Upper lobe of right lung (tissue), 1 donor: ENCODE data around the gene COBL. TPM values are rescaled to one million over a fixed set of nuclear protein-coding genes. Genes with fewer than 3 reads are reported as not detected.

ENCODE experiments used
- ATAC-seq: fragments of 200-7000 bp; cut with Tn5 transposase; one replicate; pipeline ENCODE4 v1.9.1; 2020; ENCODE audit warnings: mild to moderate bottlenecking, moderate library complexity
- DNase-seq: peaks from one replicate; pipeline ENCODE4 v3.0.0-alpha.2; 2020
- H3K27ac ChIP-seq: fragments of 200-600 bp; one replicate; pipeline ENCODE4 v1.8.0; 2022
- H3K27me3 ChIP-seq: fragments of 200-600 bp; one replicate; pipeline ENCODE4 v1.8.0; 2022; ENCODE audit warnings: mild to moderate bottlenecking
- H3K36me3 ChIP-seq: fragments of 200-600 bp; one replicate; pipeline ENCODE4 v1.8.0; 2022
- H3K4me1 ChIP-seq: fragments of 200-600 bp; one replicate; pipeline ENCODE4 v1.8.0; 2022
- H3K4me3 ChIP-seq: fragments of 200-600 bp; one replicate; pipeline ENCODE4 v1.8.0; 2022; ENCODE audit warnings: mild to moderate bottlenecking
- H3K9me3 ChIP-seq: fragments of 200-600 bp; one replicate; pipeline ENCODE4 v1.8.0; 2022
- intact Hi-C: fragments of 100-400 bp; cut with DNase I; formaldehyde crosslinking; loops from one replicate; pipeline ENCODE4 v1.11.0; 2022
- total RNA-seq: library from RNA; stranded (reverse); fragmentation: NEBNext Ultra II Directional; extraction: Animal tissue kit (Norgen Biotek cat#: 25700); gene quantifications from one replicate; pipeline ENCODE4 v1.2.1, GENCODE V29; 2021
- TF ChIP-seq, protein P1 (sequence below): fragments of 200-600 bp; IDR thresholded peaks from one replicate; pipeline ENCODE4 v1.8.0; 2022; ENCODE audit warnings: antibody characterized with exemption
- donor health status: DM: no; HTN: yes; CAD: no; lungs with severe emphysema.

Gene COBL
- total RNA-seq, 1 donor from 2014 or later, result 29.2 TPM

DNA sequence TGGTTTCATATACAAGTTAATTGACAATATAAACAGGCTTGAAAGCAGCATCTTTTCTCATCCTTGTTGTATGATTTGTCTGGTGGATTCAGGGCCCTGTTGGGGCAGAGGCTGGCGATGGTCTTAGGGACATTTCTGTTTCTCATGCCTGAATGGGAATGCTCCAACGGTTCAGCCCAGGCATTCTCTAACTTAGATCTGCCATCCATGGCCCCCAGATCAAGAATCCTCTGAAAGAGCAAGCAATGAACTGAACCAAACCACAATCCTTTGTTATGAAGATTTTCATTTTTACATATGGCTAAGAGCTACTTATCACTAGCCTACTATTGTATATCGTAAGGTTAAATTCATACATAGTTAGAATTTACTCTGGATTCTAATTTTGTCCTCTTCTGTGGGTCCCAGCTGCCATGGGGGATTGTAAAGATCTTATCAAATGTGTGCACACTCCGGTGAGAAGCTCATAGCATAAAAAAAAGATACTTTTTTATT is 163.9 kb downstream of the COBL start:
- TF ChIP-seq, protein P1, sequence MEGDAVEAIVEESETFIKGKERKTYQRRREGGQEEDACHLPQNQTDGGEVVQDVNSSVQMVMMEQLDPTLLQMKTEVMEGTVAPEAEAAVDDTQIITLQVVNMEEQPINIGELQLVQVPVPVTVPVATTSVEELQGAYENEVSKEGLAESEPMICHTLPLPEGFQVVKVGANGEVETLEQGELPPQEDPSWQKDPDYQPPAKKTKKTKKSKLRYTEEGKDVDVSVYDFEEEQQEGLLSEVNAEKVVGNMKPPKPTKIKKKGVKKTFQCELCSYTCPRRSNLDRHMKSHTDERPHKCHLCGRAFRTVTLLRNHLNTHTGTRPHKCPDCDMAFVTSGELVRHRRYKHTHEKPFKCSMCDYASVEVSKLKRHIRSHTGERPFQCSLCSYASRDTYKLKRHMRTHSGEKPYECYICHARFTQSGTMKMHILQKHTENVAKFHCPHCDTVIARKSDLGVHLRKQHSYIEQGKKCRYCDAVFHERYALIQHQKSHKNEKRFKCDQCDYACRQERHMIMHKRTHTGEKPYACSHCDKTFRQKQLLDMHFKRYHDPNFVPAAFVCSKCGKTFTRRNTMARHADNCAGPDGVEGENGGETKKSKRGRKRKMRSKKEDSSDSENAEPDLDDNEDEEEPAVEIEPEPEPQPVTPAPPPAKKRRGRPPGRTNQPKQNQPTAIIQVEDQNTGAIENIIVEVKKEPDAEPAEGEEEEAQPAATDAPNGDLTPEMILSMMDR, result no peak
- ATAC-seq (no peak), DNase-seq (no peak)
- intact Hi-C loops, result loop anchor here (10.0 kb wide), 1 partner anchor 688 kb away; no protein-coding TSS in a partner anchor
- Histone ChIP-seq H3K4me1 (no peaks in the 10 kb centered on the region), H3K27me3 (no peaks in the 10 kb centered on the region), H3K27ac (no peak overlapping the region), H3K4me3 (no peak overlapping the region), H3K9me3 (no peaks in the 10 kb centered on the region), H3K36me3 (no peaks in the 10 kb centered on the region)

DNA sequence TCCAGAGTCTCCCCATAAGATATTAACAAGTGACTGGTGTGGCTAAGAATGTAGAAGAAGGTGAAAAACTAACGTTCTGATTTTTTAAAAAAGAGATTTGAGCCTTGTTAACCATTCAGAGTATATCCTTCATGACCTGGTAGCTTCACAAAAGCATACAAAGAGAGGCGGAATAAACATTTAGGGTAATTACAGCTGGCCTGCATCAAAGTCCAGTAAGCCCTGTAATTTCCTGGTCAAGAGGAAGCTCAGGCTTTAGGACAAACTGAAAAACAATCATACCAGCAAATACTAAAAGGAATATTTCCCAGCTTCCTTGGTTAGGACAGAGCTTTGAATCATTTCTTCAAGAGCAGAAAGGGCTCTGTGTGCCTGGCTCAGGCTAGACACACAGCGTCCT is 165.2 kb downstream of the COBL start:
- no peak for ATAC-seq
- Histone ChIP-seq H3K9me3 (peaks cover 9% of the 10 kb centered on the region), H3K4me3 (no peak overlapping the region), H3K27ac (no peak overlapping the region), H3K27me3 (no peaks in the 10 kb centered on the region), H3K4me1 (no peaks in the 10 kb centered on the region), H3K36me3 (no peaks in the 10 kb centered on the region)
- TF ChIP-seq, protein P1, result no peak
- DNase-seq, result no peak
- intact Hi-C loops, result loop anchor here (10.0 kb wide), 1 partner anchor 687 kb away; no protein-coding TSS in a partner anchor

DNA sequence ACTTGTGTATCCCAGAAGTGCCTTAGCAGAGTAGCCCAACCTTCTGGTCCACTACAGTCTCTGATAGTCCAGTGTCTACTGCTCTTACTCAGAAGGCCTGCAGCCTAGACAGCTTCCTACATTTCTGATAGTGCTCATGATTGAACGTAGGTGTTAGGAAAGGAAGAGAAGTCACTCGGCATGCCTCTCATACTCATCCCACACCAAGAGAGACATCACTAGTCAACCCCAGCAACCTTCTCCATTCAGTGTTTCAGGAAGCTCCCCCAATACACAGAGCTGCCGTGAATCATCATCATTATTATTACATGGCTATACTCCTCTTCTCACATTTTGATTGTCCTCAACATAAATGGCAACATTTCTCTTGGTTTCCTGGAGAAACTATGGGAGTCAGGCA is 166.4 kb downstream of the COBL start:
- peaks cover 9% of the 10 kb centered on the region for H3K9me3 ChIP-seq
- ATAC-seq, result no peak
- intact Hi-C loops, result loop anchor here (10.0 kb wide), 1 partner anchor 685 kb away; no protein-coding TSS in a partner anchor
- TF ChIP-seq, protein P1, result no peak
- no peak overlapping the region for H3K4me3 ChIP-seq
- H3K27me3 ChIP-seq, result no peaks in the 10 kb centered on the region
- DNase-seq, result no peak
- no peak overlapping the region for H3K27ac ChIP-seq
- no peaks in the 10 kb centered on the region for H3K36me3 ChIP-seq
- H3K4me1 ChIP-seq, result no peaks in the 10 kb centered on the region

DNA sequence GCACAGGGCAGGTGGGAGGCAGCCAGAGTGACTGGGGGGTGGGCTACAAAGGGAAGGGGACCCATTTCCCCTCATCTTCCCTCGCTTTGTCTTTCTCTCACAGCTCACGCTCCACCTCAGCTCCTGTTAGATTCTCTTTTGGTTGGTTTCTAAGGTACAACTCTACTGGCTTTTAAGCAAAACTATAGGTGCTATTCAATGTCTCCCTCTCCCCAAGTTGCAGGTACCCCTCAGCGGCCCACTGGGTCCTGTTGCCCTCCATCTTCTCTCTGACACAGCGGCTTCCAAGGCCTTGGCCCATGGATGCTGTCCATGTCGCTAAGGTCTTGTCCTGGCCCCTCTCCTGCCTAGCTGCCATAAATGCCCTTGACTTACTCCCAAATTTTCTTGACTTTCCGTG is 168.4 kb downstream of the COBL start:
- ATAC-seq, result no peak
- H3K27me3 ChIP-seq, result no peaks in the 10 kb centered on the region
- DNase-seq, result no peak
- TF ChIP-seq, protein P1, result no peak
- H3K4me3 ChIP-seq, result no peak overlapping the region
- no peaks in the 10 kb centered on the region for H3K4me1 ChIP-seq
- peaks cover 9% of the 10 kb centered on the region for H3K9me3 ChIP-seq
- H3K27ac ChIP-seq, result no peak overlapping the region
- intact Hi-C loops, result loop anchor here (10.0 kb wide), 1 partner anchor 333 kb away; no protein-coding TSS in a partner anchor
- no peaks in the 10 kb centered on the region for H3K36me3 ChIP-seq

DNA sequence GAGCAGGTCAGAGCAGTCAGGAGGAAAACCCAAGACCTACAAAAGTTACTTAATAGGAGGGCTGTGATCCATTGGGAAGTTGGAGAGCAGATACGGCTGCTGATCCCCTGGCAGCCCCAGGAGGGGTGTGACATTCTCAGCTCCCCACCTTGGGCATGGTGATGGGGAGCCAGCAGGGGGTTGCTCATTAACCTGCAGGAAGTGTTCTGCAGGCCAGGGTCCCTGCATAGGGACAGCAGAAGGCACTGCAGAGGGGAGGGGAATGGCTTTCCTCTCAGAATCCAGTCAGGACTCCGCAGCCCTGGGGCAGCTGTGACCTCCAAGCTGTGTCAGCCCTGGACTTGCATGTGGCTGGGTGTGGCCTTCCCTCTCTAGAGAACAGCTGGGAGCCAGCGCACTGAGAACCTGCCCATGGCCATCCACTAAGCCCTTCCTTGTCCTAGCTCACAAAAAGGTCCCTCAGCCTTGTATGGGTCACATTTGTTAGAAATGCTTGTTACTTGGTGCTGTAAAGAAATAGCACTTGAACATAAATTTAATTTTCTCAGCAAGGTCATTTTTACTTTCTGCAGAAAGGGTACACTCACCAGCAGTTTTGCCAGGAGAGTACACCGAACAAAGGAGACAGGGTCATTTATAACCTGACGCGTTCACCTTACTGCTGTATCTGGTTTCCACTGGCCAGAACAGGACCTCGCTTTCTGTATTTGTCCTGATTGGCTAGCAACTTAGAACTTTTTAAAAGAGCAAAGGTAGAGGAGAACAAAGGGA is 169.6 kb downstream of the COBL start:
- H3K9me3 ChIP-seq, result peaks cover 9% of the 10 kb centered on the region
- TF ChIP-seq, protein P1, result no peak
- no peaks in the 10 kb centered on the region for H3K36me3 ChIP-seq
- H3K27me3 ChIP-seq, result no peaks in the 10 kb centered on the region
- DNase-seq, result no peak
- H3K4me3 ChIP-seq, result no peak overlapping the region
- H3K4me1 ChIP-seq, result no peaks in the 10 kb centered on the region
- intact Hi-C loops, result loop anchor here (10.0 kb wide), 1 partner anchor 332 kb away; no protein-coding TSS in a partner anchor
- no peak for ATAC-seq
- H3K27ac ChIP-seq, result no peak overlapping the region
